H9 (cell line): ENCODE data around the gene ECHS1. TPM values are rescaled to one million over a fixed set of nuclear protein-coding genes. Genes with fewer than 3 reads are reported as not detected.

ENCODE experiments used
- DNase-seq: peaks from one replicate; pipeline ENCODE4 v3.0.0-alpha.2; 2017
- H2AFZ ChIP-seq: one replicate; pipeline ENCODE4 v1.6.1; 2013; ENCODE audit warnings: mild to moderate bottlenecking, low read length, control low read depth, moderate library complexity
- H2AK5ac ChIP-seq: 2 replicates; pipeline ENCODE4 v1.6.1; 2013; ENCODE audit warnings: low read length, control low read depth, mixed read lengths; ENCODE audit not compliant: insufficient read length
- H2BK120ac ChIP-seq: one replicate; pipeline ENCODE4 v1.6.1; 2013; ENCODE audit warnings: low read depth, mild to moderate bottlenecking, low read length, control low read depth, inconsistent platforms; ENCODE audit not compliant: poor library complexity, severe bottlenecking
- H2BK12ac ChIP-seq: 2 replicates; pipeline ENCODE4 v1.6.1; 2013; ENCODE audit warnings: low read length, control low read depth, mixed read lengths, low read depth; ENCODE audit not compliant: insufficient read length
- H2BK15ac ChIP-seq: 2 replicates; pipeline ENCODE4 v1.6.1; 2013; ENCODE audit warnings: low read depth, low read length, control low read depth
- H2BK20ac ChIP-seq: one replicate; pipeline ENCODE4 v1.6.1; 2013; ENCODE audit warnings: low read depth, mild to moderate bottlenecking, low read length, control low read depth, inconsistent platforms; ENCODE audit not compliant: poor library complexity, severe bottlenecking
- H2BK5ac ChIP-seq: 2 replicates; pipeline ENCODE4 v1.6.1; 2013; ENCODE audit warnings: low read length, control low read depth, mixed read lengths; ENCODE audit not compliant: insufficient read length
- H3K14ac ChIP-seq: 2 replicates; pipeline ENCODE4 v1.6.1; 2013; ENCODE audit warnings: low read length, control low read depth; ENCODE audit not compliant: insufficient read depth
- H3K18ac ChIP-seq: 2 replicates; pipeline ENCODE4 v1.6.1; 2013; ENCODE audit warnings: low read depth, mild to moderate bottlenecking, mixed read lengths, low read length, control low read depth; ENCODE audit not compliant: insufficient read length
- H3K23ac ChIP-seq: 2 replicates; pipeline ENCODE4 v1.6.1; 2013; ENCODE audit warnings: low read length, control low read depth, mixed read lengths, low read depth; ENCODE audit not compliant: insufficient read length
- H3K23me2 ChIP-seq: 2 replicates; pipeline ENCODE4 v1.6.1; 2013; ENCODE audit warnings: low read depth, mild to moderate bottlenecking, mixed read lengths, low read length, control low read depth; ENCODE audit not compliant: insufficient read length, poor library complexity, severe bottlenecking
- H3K27ac ChIP-seq: 2 replicates; pipeline ENCODE4 v1.5.1; 2013; ENCODE audit warnings: low read length, control low read depth, mixed read lengths, low read depth; ENCODE audit not compliant: insufficient read length
- H3K27me3 ChIP-seq: 2 replicates; pipeline ENCODE4 v1.6.1; 2013; ENCODE audit warnings: low read length, control low read depth, inconsistent platforms; ENCODE audit not compliant: insufficient read depth
- H3K4ac ChIP-seq: 2 replicates; pipeline ENCODE4 v1.6.1; 2013; ENCODE audit warnings: low read depth, mild to moderate bottlenecking, control low read depth, inconsistent platforms, low read length, moderate library complexity
- H3K4me1 ChIP-seq: 2 replicates; pipeline ENCODE4 v1.6.1; 2013; ENCODE audit warnings: low read length, control low read depth, inconsistent platforms; ENCODE audit not compliant: insufficient read depth
- H3K4me2 ChIP-seq: 2 replicates; pipeline ENCODE4 v1.6.1; 2013; ENCODE audit warnings: low read length, control low read depth, mixed read lengths; ENCODE audit not compliant: insufficient read length, insufficient read depth
- H3K56ac ChIP-seq: 2 replicates; pipeline ENCODE4 v1.6.1; 2013; ENCODE audit warnings: low read depth, mild to moderate bottlenecking, mixed read lengths, low read length, control low read depth; ENCODE audit not compliant: insufficient read length
- H3K79me1 ChIP-seq: 2 replicates; pipeline ENCODE4 v1.6.1; 2013; ENCODE audit warnings: low read depth, mild to moderate bottlenecking, moderate library complexity, low read length, control low read depth, inconsistent platforms; ENCODE audit not compliant: insufficient read depth, poor library complexity, severe bottlenecking
- H3K79me2 ChIP-seq: 2 replicates; pipeline ENCODE4 v1.6.1; 2013; ENCODE audit warnings: low read length, control low read depth, inconsistent platforms; ENCODE audit not compliant: insufficient read depth
- H3K9ac ChIP-seq: 2 replicates; pipeline ENCODE4 v1.6.1; 2013; ENCODE audit warnings: low read length, control low read depth, mixed read lengths; ENCODE audit not compliant: insufficient read length; ENCODE audit errors: extremely low read depth
- H3K9me3 ChIP-seq: one replicate; pipeline ENCODE4 v1.6.1; 2013; ENCODE audit warnings: low read depth, low read length, inconsistent platforms; ENCODE audit not compliant: control insufficient read depth
- H3T11ph ChIP-seq: one replicate; pipeline ENCODE4 v1.6.1; 2013; ENCODE audit warnings: mild to moderate bottlenecking, low read length, control low read depth, inconsistent platforms
- H4K20me1 ChIP-seq: one replicate; pipeline ENCODE4 v1.6.1; 2013; ENCODE audit not compliant: control insufficient read depth, insufficient read length, insufficient read depth
- H4K5ac ChIP-seq: 2 replicates; pipeline ENCODE4 v1.6.1; 2013; ENCODE audit warnings: low read depth, mild to moderate bottlenecking, mixed read lengths, low read length, control low read depth; ENCODE audit not compliant: insufficient read length
- H4K8ac ChIP-seq: replicated peaks from 2 replicates; pipeline ENCODE4 v1.6.1; 2013; ENCODE audit warnings: low read length, control low read depth, mixed read lengths, low read depth; ENCODE audit not compliant: insufficient read length
- H4K91ac ChIP-seq: 2 replicates; pipeline ENCODE4 v1.6.1; 2013; ENCODE audit warnings: low read depth, mild to moderate bottlenecking, moderate library complexity, mixed read lengths, low read length, control low read depth; ENCODE audit not compliant: insufficient read length
- H3K27ac Mint-ChIP-seq, 3 experiments: 2 replicates in 2 of 3; 3 replicates in 1 of 3; pipeline ENCODE4 v1.8.0; 2020 to 2021; ENCODE audit warnings: mixed read lengths in 3 of 3, mild to moderate bottlenecking in 1 of 3, moderate library complexity in 1 of 3
- H3K27me3 Mint-ChIP-seq: 2 replicates; pipeline ENCODE4 v1.8.0; 2021; ENCODE audit warnings: low read depth, mild to moderate bottlenecking, moderate library complexity, mixed read lengths
- H3K36me3 Mint-ChIP-seq, 3 experiments: 2 replicates in 2 of 3; 3 replicates in 1 of 3; pipeline ENCODE4 v1.8.0; 2020 to 2021; ENCODE audit warnings: low read depth in 3 of 3, mixed read lengths in 3 of 3; ENCODE audit not compliant: insufficient read depth in 1 of 3
- H3K4me1 Mint-ChIP-seq, 2 experiments: 2 replicates each; pipeline ENCODE4 v1.8.0; 2020; ENCODE audit warnings: mixed read lengths in 2 of 2
- H3K4me3 Mint-ChIP-seq, 2 experiments: 2 replicates in 1 of 2; 3 replicates in 1 of 2; pipeline ENCODE4 v1.8.0; 2020 to 2021; ENCODE audit warnings: mild to moderate bottlenecking in 2 of 2, mixed read lengths in 2 of 2, moderate library complexity in 1 of 2
- H3K9me3 Mint-ChIP-seq, 2 experiments: 2 replicates in 1 of 2; 3 replicates in 1 of 2; pipeline ENCODE4 v1.8.0; 2020; ENCODE audit warnings: mild to moderate bottlenecking in 2 of 2, mixed read lengths in 2 of 2, moderate library complexity in 1 of 2
- WGBS: extraction: QIAGEN DNeasy Blood & Tissue Kit; methylation state at CpG from one replicate; pipeline ENCODE4 v1.1.7; 2013; ENCODE audit warnings: missing lambda C conversion rate, low lambda C conversion rate, mixed read lengths; ENCODE audit not compliant: insufficient read length; ENCODE audit errors: extremely low coverage; 5-methylcytosine and 5-hydroxymethylcytosine counted together
- total RNA-seq: library from RNA; stranded (reverse); gene quantifications from 2 replicates; pipeline ENCODE4 v1.2.1, GENCODE V29; 2021
- TF ChIP-seq, protein P1 (sequence below): fragments of 200-600 bp; sonication (generic); conservative IDR thresholded peaks from 3 replicates; pipeline ENCODE4 v1.8.0; 2021; ENCODE audit warnings: antibody characterized with exemption, mild to moderate bottlenecking

Gene ECHS1
- total RNA-seq, 1 experiment from 2014 or later = 94.1 TPM

GRCh38 chr10:133401981-133402725 lies 29.0 kb upstream of the ECHS1 start:
- Histone ChIP-seq H2BK120ac (no peak overlapping the region), H4K5ac (no peak overlapping the region), H2BK15ac (no peak overlapping the region), H2AK5ac (no peak overlapping the region), H2BK5ac (no peak overlapping the region), H4K91ac (no peak overlapping the region), H3K27me3 (no peaks in the 10 kb centered on the region), H4K20me1 (no peaks in the 10 kb centered on the region), H3K56ac (no peak overlapping the region), H3K79me1 (no peaks in the 10 kb centered on the region), H3K4me2 (no peak overlapping the region), H3K27ac (no peak overlapping the region), H3K79me2 (0 out of 2 replicates have a peak, but pooled peaks cover 1% of the 10 kb centered on the region), H2BK12ac (no peak overlapping the region), H3K4ac (no peak overlapping the region), H3K14ac (no peak overlapping the region), H4K8ac (no peak overlapping the region), H3K23ac (no peak overlapping the region), H3K4me1 (no peaks in the 10 kb centered on the region), H3T11ph (no peak overlapping the region), H3K23me2 (no peaks in the 10 kb centered on the region), H3K9ac (no peak overlapping the region), H2AFZ (no peak overlapping the region), H3K9me3 (no peaks in the 10 kb centered on the region), H3K18ac (no peak overlapping the region), H2BK20ac (no peak overlapping the region)
- Mint-ChIP-seq H3K27ac (no peak overlapping the region), H3K9me3 (no peaks in the 10 kb centered on the region), H3K4me3 (no peak overlapping the region), H3K36me3 (peaks cover 66 to 90% (median 88%) of the 10 kb centered on the region in 3 experiments; a peak in 6 of 7 replicates), H3K27me3 (no peaks in the 10 kb centered on the region), H3K4me1 (no peaks in the 10 kb centered on the region)
- DNase-seq = no peak
- no CpG with 5 or more reads among the region's 21 CpGs for WGBS
- TF ChIP-seq, protein P1, sequence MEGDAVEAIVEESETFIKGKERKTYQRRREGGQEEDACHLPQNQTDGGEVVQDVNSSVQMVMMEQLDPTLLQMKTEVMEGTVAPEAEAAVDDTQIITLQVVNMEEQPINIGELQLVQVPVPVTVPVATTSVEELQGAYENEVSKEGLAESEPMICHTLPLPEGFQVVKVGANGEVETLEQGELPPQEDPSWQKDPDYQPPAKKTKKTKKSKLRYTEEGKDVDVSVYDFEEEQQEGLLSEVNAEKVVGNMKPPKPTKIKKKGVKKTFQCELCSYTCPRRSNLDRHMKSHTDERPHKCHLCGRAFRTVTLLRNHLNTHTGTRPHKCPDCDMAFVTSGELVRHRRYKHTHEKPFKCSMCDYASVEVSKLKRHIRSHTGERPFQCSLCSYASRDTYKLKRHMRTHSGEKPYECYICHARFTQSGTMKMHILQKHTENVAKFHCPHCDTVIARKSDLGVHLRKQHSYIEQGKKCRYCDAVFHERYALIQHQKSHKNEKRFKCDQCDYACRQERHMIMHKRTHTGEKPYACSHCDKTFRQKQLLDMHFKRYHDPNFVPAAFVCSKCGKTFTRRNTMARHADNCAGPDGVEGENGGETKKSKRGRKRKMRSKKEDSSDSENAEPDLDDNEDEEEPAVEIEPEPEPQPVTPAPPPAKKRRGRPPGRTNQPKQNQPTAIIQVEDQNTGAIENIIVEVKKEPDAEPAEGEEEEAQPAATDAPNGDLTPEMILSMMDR = no peak
